Measurements from ENCODE around the gene B4GALT5. TPM values are rescaled to one million over a fixed set of nuclear protein-coding genes. Genes with fewer than 3 reads are reported as not detected.
A peak's percentile ranks its signal among the peaks of the same experiment; 100 is the strongest.
"Not testable (repeated sequence)": the region's sequence is repeated elsewhere in the genome, so short reads cannot be mapped to it uniquely, and the experiment has no call there.

Gene B4GALT5
- total RNA-seq, 2 experiments from 2014 or later, result 13.5 to 13.7 TPM

DNA sequence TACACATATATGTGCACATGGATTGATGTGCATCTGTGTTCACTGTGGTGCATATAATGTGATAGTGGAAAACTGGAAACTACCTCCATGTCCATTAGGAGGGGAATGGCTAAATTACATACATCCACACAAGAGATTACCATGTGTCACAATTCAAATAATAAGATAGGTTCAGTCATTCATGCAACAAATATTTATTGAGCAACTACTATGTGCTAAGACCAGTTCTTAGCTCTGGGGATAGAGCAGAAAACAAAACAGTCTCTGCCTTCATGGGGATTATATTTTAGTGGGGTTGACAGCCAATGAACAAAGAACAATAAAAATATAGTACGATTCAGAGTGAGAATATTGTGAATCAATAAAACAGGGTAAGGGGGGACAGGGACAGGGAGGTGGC is 84.1 kb downstream of the B4GALT5 start:
- Mint-ChIP-seq H3K9me3 (peaks cover 2% of the 10 kb centered on the region), H3K36me3 (peaks cover 6% of the 10 kb centered on the region), H3K27ac (no peak overlapping the region), H3K4me1 (peaks cover 14% of the 10 kb centered on the region), H3K4me3 (no peak overlapping the region), H3K27me3 (peaks cover 5% of the 10 kb centered on the region)
- no peak for ATAC-seq (ENCODE audit: low read depth)
- POLR2A ChIA-PET, result no interaction called here
- DNase-seq, result no peak

DNA sequence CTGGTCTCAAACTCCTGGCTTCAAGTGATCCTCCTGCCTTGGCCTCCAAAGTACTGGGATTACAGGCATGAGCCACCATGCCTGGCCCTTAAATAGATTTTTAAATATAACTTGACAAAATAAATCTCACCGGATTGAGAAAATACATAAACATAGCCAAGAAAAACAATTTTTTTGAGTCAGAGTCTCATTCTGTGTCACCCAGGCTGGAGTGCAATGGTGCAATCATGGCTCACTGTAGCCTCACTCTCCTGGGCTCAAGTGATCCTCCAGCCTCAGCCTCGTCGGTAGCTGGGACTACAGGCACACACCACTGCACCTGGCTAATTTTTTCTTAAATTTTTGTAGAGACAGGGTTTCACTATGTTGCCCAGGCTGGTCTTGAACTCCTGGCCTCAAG is 85.4 kb downstream of the B4GALT5 start:
- H3K4me3 Mint-ChIP-seq; ATAC-seq (ENCODE audit: low read depth): not testable (repeated sequence)
- POLR2A ChIA-PET, result interaction anchor here (0.6 kb wide), 1 partner anchor 48 kb away, joined by 3 read pairs; no protein-coding TSS in a partner anchor

DNA sequence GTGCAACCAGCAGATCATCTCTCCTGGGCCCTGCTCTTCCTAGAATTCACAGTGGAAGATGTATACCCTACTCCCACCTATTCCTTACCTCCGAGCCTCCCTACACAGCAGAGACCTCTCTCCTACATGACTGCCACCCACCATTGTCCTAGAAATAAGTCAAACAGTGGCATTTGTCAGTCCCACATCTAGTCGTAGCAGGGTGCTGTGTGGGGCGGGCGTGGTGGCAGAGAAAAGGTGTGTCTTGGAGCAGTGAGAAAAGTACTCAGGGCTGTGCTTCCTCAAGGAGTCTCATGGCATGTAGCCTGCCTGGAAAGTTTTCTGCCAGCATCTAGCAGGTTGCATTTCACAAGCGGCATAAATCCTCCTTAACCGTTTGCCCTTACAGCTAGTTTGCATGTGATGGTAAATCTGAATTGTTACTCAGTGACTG is 86.3 kb downstream of the B4GALT5 start:
- H3K36me3 Mint-ChIP-seq, result peaks cover 2% of the 10 kb centered on the region
- no peak for DNase-seq
- POLR2A ChIA-PET, result interaction anchor here (0.6 to 0.7 kb wide), 2 partner anchors 49 to 266 kb away, joined by 3 to 6 read pairs; no protein-coding TSS in a partner anchor
- H3K4me1 Mint-ChIP-seq, result peaks cover 15% of the 10 kb centered on the region
- H3K27me3 Mint-ChIP-seq, result peaks cover 9% of the 10 kb centered on the region
- ATAC-seq (ENCODE audit: low read depth), result no peak
- H3K4me3 Mint-ChIP-seq, result no peak overlapping the region
- H3K27ac Mint-ChIP-seq, result no peak overlapping the region
- peaks cover 4% of the 10 kb centered on the region for H3K9me3 Mint-ChIP-seq

More for the DNA sequence above, 85.4 kb downstream of the B4GALT5 start:
- DNase-seq, H3K27ac Mint-ChIP-seq, H3K9me3 Mint-ChIP-seq, H3K27me3 Mint-ChIP-seq, H3K36me3 Mint-ChIP-seq: not testable (repeated sequence)
- peaks cover 15% of the 10 kb centered on the region for H3K4me1 Mint-ChIP-seq

DNA sequence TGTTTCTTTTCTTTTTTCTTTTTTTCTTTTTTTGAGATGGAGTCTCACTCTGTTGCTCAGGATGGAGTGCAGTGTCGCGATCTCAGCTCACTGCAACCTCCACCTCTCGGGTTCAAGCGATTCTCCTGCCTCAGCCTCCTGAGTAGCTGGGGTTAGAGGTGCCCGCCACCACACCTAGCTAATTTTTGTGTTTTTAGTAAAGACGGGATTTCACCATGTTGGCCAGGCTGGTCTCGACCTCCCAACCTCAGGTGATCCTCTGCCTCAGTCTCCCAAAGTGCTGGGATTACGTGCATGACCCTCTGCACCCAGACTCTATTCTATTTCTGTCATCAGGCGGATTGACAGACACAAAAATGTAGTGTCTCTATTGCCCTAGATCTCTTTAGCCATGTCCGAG is 88.7 kb downstream of the B4GALT5 start:
- POLR2A ChIA-PET; ATAC-seq (ENCODE audit: low read depth); H3K36me3 Mint-ChIP-seq; H3K4me3 Mint-ChIP-seq; DNase-seq; H3K27ac Mint-ChIP-seq: not testable (repeated sequence)
- peaks cover 17% of the 10 kb centered on the region for H3K27me3 Mint-ChIP-seq
- peaks cover 14% of the 10 kb centered on the region for H3K4me1 Mint-ChIP-seq
- H3K9me3 Mint-ChIP-seq, result peaks cover 10% of the 10 kb centered on the region

DNA sequence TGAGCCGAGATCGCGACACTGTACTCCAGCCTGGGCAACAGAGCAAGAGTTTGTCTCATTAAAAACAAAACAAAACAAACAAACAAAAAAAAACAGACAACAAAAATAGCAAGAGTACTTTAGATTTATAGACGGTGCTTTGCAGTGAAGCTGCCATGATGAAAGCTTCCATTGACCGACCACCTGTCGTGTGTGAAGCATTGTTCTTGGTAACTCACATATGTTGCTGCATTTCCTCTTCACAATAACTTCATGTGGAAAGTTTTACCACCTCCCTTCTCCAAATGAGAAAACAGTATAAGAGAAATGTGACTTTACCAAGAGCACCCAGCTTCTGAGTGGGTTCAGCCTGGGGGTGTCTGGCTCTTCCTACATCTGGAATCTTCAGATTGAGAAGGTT is 89.4 kb downstream of the B4GALT5 start:
- Mint-ChIP-seq H3K27me3 (peaks cover 17% of the 10 kb centered on the region), H3K9me3 (peaks cover 8% of the 10 kb centered on the region), H3K36me3 (peaks cover 2% of the 10 kb centered on the region), H3K4me1 (peaks cover 14% of the 10 kb centered on the region), H3K27ac (no peak overlapping the region), H3K4me3 (no peak overlapping the region)
- DNase-seq (no peak), ATAC-seq (ENCODE audit: low read depth) (no peak)
- POLR2A ChIA-PET, result no interaction called here

DNA sequence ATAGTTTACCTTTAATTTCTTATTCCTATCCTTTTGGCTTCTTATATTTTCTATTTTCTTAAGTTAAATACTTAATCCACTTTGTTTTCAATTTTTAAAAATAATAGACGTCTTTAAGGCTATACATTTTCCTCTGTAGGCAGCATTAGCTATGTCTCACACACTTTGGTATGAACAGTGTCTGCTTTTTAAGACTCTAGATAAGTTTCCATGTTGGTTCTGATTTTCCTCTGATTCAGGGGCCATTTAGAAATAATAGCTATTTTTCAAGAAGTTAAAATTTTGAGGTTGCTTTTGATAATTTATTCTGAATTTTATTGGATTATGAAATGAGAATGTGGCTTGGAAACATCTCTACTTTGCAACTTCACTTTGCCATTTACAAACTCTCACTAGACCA is 91.4 kb downstream of the B4GALT5 start:
- ATAC-seq (ENCODE audit: low read depth) (no peak), DNase-seq (no peak)
- POLR2A ChIA-PET, result no interaction called here
- Mint-ChIP-seq H3K27me3 (peaks cover 17% of the 10 kb centered on the region), H3K27ac (no peak overlapping the region), H3K4me1 (peaks cover 14% of the 10 kb centered on the region), H3K36me3 (peaks cover 2% of the 10 kb centered on the region), H3K9me3 (peaks cover 8% of the 10 kb centered on the region), H3K4me3 (no peak overlapping the region)

DNA sequence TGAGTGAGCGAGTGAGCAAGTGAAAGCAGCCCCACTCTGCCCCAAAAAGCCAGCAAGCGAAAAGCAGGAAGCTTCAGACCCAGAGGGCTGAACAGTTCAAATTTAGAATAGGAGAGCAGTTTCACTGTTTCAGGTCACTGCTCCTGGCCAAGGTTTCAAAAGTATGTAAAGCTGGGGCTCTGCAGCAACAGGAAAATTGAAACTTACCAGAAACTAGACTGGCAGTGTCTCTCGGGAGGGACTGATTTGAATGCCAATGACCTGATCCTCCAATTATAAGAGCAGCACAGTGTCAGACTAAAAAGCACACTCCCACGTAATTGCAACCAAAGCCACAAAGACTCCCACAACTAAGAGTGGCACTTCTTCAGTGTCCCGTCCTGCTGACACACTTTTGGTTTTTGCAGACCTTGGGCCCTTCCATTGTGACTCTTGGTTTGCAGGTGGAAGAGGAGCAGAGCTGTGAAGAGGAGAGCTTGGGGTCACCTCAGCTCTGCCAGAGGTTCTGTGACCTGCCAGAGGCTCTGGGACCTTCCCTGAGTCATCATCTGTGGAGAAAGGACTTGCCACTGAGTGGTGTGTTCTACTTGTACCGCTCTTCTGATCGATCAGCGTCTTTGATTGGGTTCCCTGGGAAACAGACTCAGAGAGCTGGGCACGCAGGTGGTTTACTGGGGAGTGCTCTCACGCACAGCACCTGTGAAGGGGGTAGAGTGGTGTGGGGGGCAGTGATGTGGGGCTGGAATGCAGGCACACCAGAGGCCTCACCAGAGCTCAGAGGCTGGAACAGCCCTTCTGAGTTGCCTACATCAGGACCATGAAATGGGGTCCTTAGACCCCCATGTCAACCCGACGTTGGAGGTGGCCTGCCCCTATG is 93.1 kb downstream of the B4GALT5 start:
- POLR2A ChIA-PET, result no interaction called here
- peaks cover 9% of the 10 kb centered on the region for H3K4me1 Mint-ChIP-seq
- H3K36me3 Mint-ChIP-seq, result peaks cover 2% of the 10 kb centered on the region
- ATAC-seq (ENCODE audit: low read depth), result peak; percentile 71
- H3K4me3 Mint-ChIP-seq, result no peak overlapping the region
- H3K9me3 Mint-ChIP-seq, result peaks cover 8% of the 10 kb centered on the region
- no peak overlapping the region for H3K27ac Mint-ChIP-seq
- H3K27me3 Mint-ChIP-seq, result peaks cover 14% of the 10 kb centered on the region
- no peak for DNase-seq

DNA sequence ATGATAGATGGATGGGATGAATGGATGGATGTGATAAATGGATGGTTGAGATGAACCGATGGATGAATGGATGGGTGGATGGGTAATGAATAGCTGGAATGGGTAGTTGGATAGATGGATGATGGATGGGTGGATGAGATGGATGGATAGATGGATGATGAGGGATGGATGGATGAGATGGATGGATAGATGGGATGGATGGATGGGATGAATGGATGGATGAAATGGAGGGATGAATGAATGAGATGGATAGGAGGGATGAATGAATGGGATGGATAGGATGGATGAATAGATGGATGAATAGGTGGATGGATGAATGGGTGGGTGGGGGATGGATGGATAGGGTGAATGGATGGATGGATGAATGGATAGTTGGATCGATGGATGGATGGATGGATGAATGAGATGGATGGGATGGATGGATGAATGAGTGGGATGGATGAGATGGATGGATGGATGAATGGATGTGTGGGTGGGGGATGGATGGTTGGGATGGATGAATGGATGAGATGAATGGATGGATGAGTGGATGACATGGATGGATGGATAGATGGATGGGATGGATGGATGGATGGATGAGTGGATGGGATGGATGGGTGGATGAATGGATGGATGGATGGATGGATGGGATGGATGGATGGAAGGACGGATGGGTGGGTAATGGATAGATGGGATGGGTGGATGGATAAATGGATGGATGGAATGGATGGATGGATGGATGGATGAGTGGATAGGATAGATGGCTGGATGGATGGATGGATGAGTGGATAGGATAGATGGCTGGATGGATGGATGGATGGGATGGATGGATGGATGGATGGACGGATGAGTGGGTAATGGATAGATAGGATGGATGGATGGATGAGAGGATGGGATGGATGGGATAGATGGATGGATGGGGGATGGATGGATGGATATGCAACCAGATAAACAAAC is 94.3 kb downstream of the B4GALT5 start:
- no peak for DNase-seq
- Mint-ChIP-seq H3K4me1 (peaks cover 5% of the 10 kb centered on the region), H3K9me3 (peaks cover 8% of the 10 kb centered on the region), H3K36me3 (no peaks in the 10 kb centered on the region), H3K4me3 (no peak overlapping the region), H3K27me3 (peaks cover 10% of the 10 kb centered on the region), H3K27ac (no peak overlapping the region)
- no peak for ATAC-seq (ENCODE audit: low read depth)
- POLR2A ChIA-PET, result no interaction called here

DNA sequence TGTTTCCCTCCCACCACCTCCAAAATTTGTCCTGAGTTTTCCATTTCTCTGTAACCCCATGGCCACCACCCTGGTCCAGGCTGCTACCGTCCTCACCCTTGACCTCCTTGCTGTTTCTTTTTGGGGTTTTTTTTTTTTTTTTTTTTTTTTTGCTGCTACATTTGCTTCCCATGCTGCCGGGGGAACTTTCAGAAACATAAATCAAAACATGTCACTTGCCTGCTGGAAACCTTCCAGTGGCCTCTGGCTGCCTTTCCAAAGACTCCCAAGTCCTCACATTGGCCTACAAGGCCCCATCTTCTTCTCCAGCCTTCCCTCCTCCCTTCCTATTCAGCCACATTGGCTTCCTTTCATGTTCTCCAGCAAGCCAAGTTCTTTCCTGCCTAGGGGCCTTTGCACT is 95.4 kb downstream of the B4GALT5 start:
- Mint-ChIP-seq H3K9me3 (peaks cover 8% of the 10 kb centered on the region), H3K27ac (no peak overlapping the region), H3K36me3 (no peaks in the 10 kb centered on the region), H3K4me1 (peaks cover 5% of the 10 kb centered on the region), H3K4me3 (no peak overlapping the region), H3K27me3 (peaks cover 8% of the 10 kb centered on the region)
- ATAC-seq (ENCODE audit: low read depth) (no peak), DNase-seq (no peak)
- POLR2A ChIA-PET, result no interaction called here

DNA sequence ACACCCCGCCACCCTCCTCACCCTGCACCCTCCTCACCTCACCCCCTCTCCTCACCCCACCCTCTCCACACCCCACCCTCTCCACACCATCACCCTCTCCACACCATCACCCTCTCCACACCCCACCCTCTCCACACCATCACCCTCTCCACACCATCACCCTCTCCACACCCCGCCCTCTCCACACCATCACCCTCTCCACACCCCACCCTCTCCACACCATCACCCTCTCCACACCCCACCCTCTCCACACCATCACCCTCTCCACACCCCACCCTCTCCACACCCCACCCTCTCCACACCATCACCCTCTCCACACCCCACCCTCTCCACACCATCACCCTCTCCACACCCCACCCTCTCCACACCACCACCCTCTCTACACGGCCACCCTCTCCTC is 96.3 kb downstream of the B4GALT5 start:
- H3K36me3 Mint-ChIP-seq; H3K4me1 Mint-ChIP-seq; H3K9me3 Mint-ChIP-seq; DNase-seq; POLR2A ChIA-PET; H3K27ac Mint-ChIP-seq; ATAC-seq (ENCODE audit: low read depth); H3K4me3 Mint-ChIP-seq; H3K27me3 Mint-ChIP-seq: not testable (repeated sequence)

DNA sequence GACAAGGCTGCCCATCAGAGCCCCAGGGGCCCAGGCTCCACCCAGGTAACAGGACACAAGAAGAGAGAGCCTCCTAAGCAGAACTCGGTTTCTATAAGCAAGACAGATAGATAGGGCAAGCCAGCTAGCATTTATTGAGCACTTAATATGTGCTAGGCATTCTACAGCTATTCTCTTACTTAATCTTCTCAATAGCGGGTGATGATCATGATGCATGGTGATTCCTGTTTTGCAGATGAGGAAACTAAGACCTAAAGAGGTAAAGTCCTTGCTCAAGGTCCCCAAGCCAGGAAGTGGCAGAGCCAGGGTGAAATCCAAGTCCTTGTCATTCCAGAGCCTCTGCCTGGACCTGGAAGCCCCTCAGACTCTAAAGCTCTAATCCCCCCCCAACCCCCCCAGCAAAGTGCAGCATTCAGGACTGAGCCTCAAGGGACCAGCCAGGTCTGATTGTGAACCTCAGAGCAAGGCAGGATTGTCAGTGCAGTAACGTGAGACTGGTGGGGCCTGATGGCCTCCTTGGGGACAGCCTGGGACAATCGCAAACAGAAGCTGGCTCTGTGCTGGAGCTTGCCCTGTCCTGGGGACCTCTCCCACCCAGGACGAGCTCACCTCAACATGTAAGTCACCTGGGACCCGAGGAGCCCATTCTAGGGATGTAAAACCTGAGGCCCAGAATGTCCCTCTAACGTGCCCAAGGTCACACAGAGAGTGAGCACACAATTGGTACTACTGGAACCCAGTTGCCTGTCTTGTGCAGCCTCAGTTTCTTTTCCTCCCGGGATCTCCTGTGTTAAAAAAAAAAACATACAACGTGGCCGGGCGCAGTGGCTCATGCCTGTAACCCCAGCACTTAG is 97.3 kb downstream of the B4GALT5 start:
- ATAC-seq (ENCODE audit: low read depth), result no peak
- POLR2A ChIA-PET, result no interaction called here
- no peak overlapping the region for H3K4me3 Mint-ChIP-seq
- no peaks in the 10 kb centered on the region for H3K36me3 Mint-ChIP-seq
- H3K4me1 Mint-ChIP-seq, result peaks cover 4% of the 10 kb centered on the region
- DNase-seq, result no peak
- no peaks in the 10 kb centered on the region for H3K9me3 Mint-ChIP-seq
- H3K27me3 Mint-ChIP-seq, result peaks cover 2% of the 10 kb centered on the region
- no peak overlapping the region for H3K27ac Mint-ChIP-seq

DNA sequence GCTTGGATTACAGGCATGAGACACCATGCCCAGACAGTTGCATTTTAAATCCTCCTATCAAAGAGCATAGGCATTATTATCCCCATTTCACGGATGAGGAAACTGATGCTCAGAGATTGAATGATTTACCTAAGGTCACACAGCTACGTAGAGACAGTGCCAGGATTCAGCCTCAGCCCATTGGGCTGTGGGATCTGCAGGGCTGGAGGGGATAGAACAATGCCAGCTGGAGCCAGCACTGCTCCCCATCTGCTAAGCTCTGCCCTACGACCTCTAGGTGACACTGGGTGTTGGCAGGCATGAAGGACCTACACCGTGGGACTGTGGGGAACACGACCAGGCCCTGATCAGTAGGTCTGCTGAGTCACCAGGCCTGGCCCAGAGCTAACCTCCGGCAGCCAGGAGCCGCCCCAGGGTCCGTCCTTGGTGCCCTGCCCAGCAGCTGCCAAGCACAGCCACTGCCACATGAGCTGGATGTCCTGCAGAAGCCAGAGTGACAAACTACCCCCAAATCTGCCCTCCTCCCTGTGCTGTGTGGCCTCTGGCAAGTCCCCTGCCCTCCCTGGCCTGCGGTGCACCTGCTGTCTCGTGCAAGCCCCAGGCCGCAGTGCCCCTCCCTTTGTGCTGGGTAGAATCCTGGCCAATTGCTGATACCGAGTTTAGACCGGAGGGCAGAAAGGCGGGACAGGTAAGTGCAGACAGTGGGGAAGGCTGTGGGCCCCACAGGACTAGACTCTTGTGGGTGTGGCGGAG is 98.1 kb downstream of the B4GALT5 start:
- no peaks in the 10 kb centered on the region for H3K36me3 Mint-ChIP-seq
- no peaks in the 10 kb centered on the region for H3K27me3 Mint-ChIP-seq
- H3K9me3 Mint-ChIP-seq, result no peaks in the 10 kb centered on the region
- no peak overlapping the region for H3K27ac Mint-ChIP-seq
- DNase-seq, result peak; percentile 22
- H3K4me1 Mint-ChIP-seq, result peaks cover 7% of the 10 kb centered on the region
- no peak overlapping the region for H3K4me3 Mint-ChIP-seq
- no peak for ATAC-seq (ENCODE audit: low read depth)
- POLR2A ChIA-PET, result no interaction called here
